Natural killer cell treated with Interleukin-12 subunit alpha and Interleukin-12 subunit beta and Interleukin-15 and Interleukin-18, amount 100 ng/mL, for 72 hours (primary cell): ENCODE data around the gene APOL1. TPM values are rescaled to one million over a fixed set of nuclear protein-coding genes. Genes with fewer than 3 reads are reported as not detected.
"Not testable (repeated sequence)": the region's sequence is repeated elsewhere in the genome, so short reads cannot be mapped to it uniquely, and the experiment has no call there.

Source experiments
- ATAC-seq, 2 donors: fragments of 150-1000 bp; cut with Tn5 transposase in 1 of 2; sonication (Bioruptor Pico), chemical (Tn5 transposase) in 1 of 2; 2 replicates each; pipeline ENCODE4 v1.10.0; 2021
- DNase-seq: peaks from one replicate; pipeline ENCODE4 v3.0.0; 2022; ENCODE audit warnings: low spot score
- H3K27ac Mint-ChIP-seq, 2 donors: 1 replicate in 1 of 2; 2 replicates in 1 of 2; pipeline ENCODE4 v1.8.0; 2022; ENCODE audit warnings: mixed read lengths in 2 of 2, mild to moderate bottlenecking in 1 of 2, moderate library complexity in 1 of 2
- H3K27me3 Mint-ChIP-seq, 2 donors: 1 replicate in 1 of 2; 2 replicates in 1 of 2; pipeline ENCODE4 v1.8.0; 2022; ENCODE audit warnings: mixed read lengths in 2 of 2
- H3K36me3 Mint-ChIP-seq: one replicate; pipeline ENCODE4 v1.8.0; 2022; ENCODE audit warnings: mixed read lengths
- H3K4me1 Mint-ChIP-seq, 2 donors: 1 replicate in 1 of 2; 2 replicates in 1 of 2; pipeline ENCODE4 v1.8.0; 2022; ENCODE audit warnings: low read depth in 2 of 2, mixed read lengths in 2 of 2, mild to moderate bottlenecking in 1 of 2
- H3K4me3 Mint-ChIP-seq: one replicate; pipeline ENCODE4 v1.8.0; 2022; ENCODE audit warnings: mixed read lengths
- H3K9me3 Mint-ChIP-seq: 2 replicates; pipeline ENCODE4 v1.8.0; 2022; ENCODE audit warnings: mixed read lengths
- total RNA-seq, 2 donors: library from RNA; stranded (reverse); gene quantifications; one replicate each; pipeline ENCODE4 v1.2.3, GENCODE V29; 2022

The APOL1 gene
- total RNA-seq, 2 donors from 2014 or later: 42.2 to 129 TPM

GRCh38 chr22:36257308-36257707, 4.4 kb downstream of the APOL1 start:
- ATAC-seq: no peak
- Mint-ChIP-seq H3K27me3 (no peaks in the 10 kb centered on the region), H3K4me3 (no peak overlapping the region), H3K9me3 (no peaks in the 10 kb centered on the region), H3K4me1 (peaks cover 58 to 61% of the 10 kb centered on the region in 2 donors), H3K27ac (peak overlapping the region; percentile 66 to 99), H3K36me3 (peaks cover 8% of the 10 kb centered on the region)
- DNase-seq: no peak

- no peak for DNase-seq
- peaks cover 53 to 55% of the 10 kb centered on the region in 2 donors for H3K4me1 Mint-ChIP-seq
These were observed 5.2 kb downstream of the APOL1 start for GRCh38 chr22:36257948-36258670.

GRCh38 chr22:36258701-36259614, 6.0 kb downstream of the APOL1 start:
- peaks cover 19% of the 10 kb centered on the region for H3K36me3 Mint-ChIP-seq
- H3K27me3 Mint-ChIP-seq: no peaks in the 10 kb centered on the region

More at GRCh38 chr22:36257948-36258670, 5.2 kb downstream of the APOL1 start:
- H3K36me3 Mint-ChIP-seq: peaks cover 13% of the 10 kb centered on the region
- no peaks in the 10 kb centered on the region for H3K9me3 Mint-ChIP-seq
- peak overlapping the region; percentile 77 for H3K4me3 Mint-ChIP-seq
- H3K27me3 Mint-ChIP-seq: no peaks in the 10 kb centered on the region
- peak overlapping the region; percentile 84 to 91 for H3K27ac Mint-ChIP-seq
- ATAC-seq: no peak

GRCh38 chr22:36259615-36260300, 6.8 kb downstream of the APOL1 start:
- H3K27ac Mint-ChIP-seq: peak overlapping the region; percentile 84 to 91
- H3K4me3 Mint-ChIP-seq: no peak overlapping the region
- no peaks in the 10 kb centered on the region for H3K9me3 Mint-ChIP-seq
- H3K4me1 Mint-ChIP-seq: peaks cover 43 to 49% of the 10 kb centered on the region in 2 donors
- DNase-seq (no peak), ATAC-seq (no peak)
- H3K36me3 Mint-ChIP-seq: peaks cover 19% of the 10 kb centered on the region
- H3K27me3 Mint-ChIP-seq: no peaks in the 10 kb centered on the region

More at GRCh38 chr22:36258701-36259614, 6.0 kb downstream of the APOL1 start:
- Mint-ChIP-seq H3K27ac (peak overlapping the region; percentile 84 to 91), H3K4me1 (peaks cover 51 to 53% of the 10 kb centered on the region in 2 donors), H3K9me3 (no peaks in the 10 kb centered on the region), H3K4me3 (peak overlapping the region; percentile 77)
- no peak for DNase-seq
- ATAC-seq: peak; percentile 76 to 86

GRCh38 chr22:36261675-36262074, 8.7 kb downstream of the APOL1 start:
- peaks cover 19% of the 10 kb centered on the region for H3K36me3 Mint-ChIP-seq
- ATAC-seq, H3K9me3 Mint-ChIP-seq, H3K4me3 Mint-ChIP-seq, H3K27me3 Mint-ChIP-seq, DNase-seq: not testable (repeated sequence)
- peak overlapping the region in 1 of 2 donors; percentile 21 for H3K27ac Mint-ChIP-seq
- H3K4me1 Mint-ChIP-seq: peaks cover 33 to 35% of the 10 kb centered on the region in 2 donors

- not testable (repeated sequence) for ATAC-seq, H3K4me3 Mint-ChIP-seq, DNase-seq, H3K9me3 Mint-ChIP-seq, H3K27me3 Mint-ChIP-seq
- peaks cover 32 to 37% of the 10 kb centered on the region in 2 donors for H3K4me1 Mint-ChIP-seq
- peak overlapping the region; percentile 21 to 83 for H3K27ac Mint-ChIP-seq
- H3K36me3 Mint-ChIP-seq: peaks cover 19% of the 10 kb centered on the region
These were observed 9.4 kb downstream of the APOL1 start for GRCh38 chr22:36262307-36262706.

GRCh38 chr22:36263216-36263673, 10.3 kb downstream of the APOL1 start:
- H3K27me3 Mint-ChIP-seq, DNase-seq, H3K9me3 Mint-ChIP-seq, ATAC-seq: not testable (repeated sequence)
- Mint-ChIP-seq H3K4me1 (peaks cover 26 to 31% of the 10 kb centered on the region in 2 donors), H3K4me3 (peak overlapping the region; percentile 28), H3K27ac (peak overlapping the region; percentile 58 to 83), H3K36me3 (peaks cover 18% of the 10 kb centered on the region)

GRCh38 chr22:36263886-36264664, 11.1 kb downstream of the APOL1 start:
- H3K9me3 Mint-ChIP-seq, H3K27me3 Mint-ChIP-seq, DNase-seq, ATAC-seq, H3K4me3 Mint-ChIP-seq: not testable (repeated sequence)
- Mint-ChIP-seq H3K4me1 (peaks cover 17 to 28% of the 10 kb centered on the region in 2 donors), H3K36me3 (peaks cover 11% of the 10 kb centered on the region), H3K27ac (peak overlapping the region; percentile 58 to 83)

- Mint-ChIP-seq H3K36me3 (peaks cover 11% of the 10 kb centered on the region), H3K4me3 (no peak overlapping the region), H3K27ac (peak overlapping the region in 1 of 2 donors; percentile 65), H3K27me3 (no peaks in the 10 kb centered on the region), H3K4me1 (peaks cover 15 to 31% of the 10 kb centered on the region in 2 donors), H3K9me3 (no peaks in the 10 kb centered on the region)
- ATAC-seq: no peak
- DNase-seq: no peak
These were observed 14.1 kb downstream of the APOL1 start for GRCh38 chr22:36267058-36267457.

- ATAC-seq (no peak), DNase-seq (no peak)
- Mint-ChIP-seq H3K27me3 (no peaks in the 10 kb centered on the region), H3K36me3 (peaks cover 8% of the 10 kb centered on the region), H3K4me1 (peaks cover 15 to 26% of the 10 kb centered on the region in 2 donors), H3K27ac (no peak overlapping the region), H3K9me3 (no peaks in the 10 kb centered on the region), H3K4me3 (no peak overlapping the region)
These were observed 15.1 kb downstream of the APOL1 start for GRCh38 chr22:36267896-36268485.

GRCh38 chr22:36271231-36271630, 18.3 kb downstream of the APOL1 start:
- H3K36me3 Mint-ChIP-seq, H3K27me3 Mint-ChIP-seq, DNase-seq, H3K9me3 Mint-ChIP-seq, ATAC-seq, H3K4me3 Mint-ChIP-seq, H3K27ac Mint-ChIP-seq: not testable (repeated sequence)
- peaks cover 23 to 29% of the 10 kb centered on the region in 2 donors for H3K4me1 Mint-ChIP-seq

- H3K27me3 Mint-ChIP-seq, ATAC-seq, H3K27ac Mint-ChIP-seq, H3K9me3 Mint-ChIP-seq, H3K4me3 Mint-ChIP-seq, H3K36me3 Mint-ChIP-seq, DNase-seq: not testable (repeated sequence)
- peaks cover 16 to 29% of the 10 kb centered on the region in 2 donors for H3K4me1 Mint-ChIP-seq
These were observed 19.0 kb downstream of the APOL1 start for GRCh38 chr22:36271951-36272350.
